ENCODE data around the gene TRAF4. TPM values are rescaled to one million over a fixed set of nuclear protein-coding genes. Genes with fewer than 3 reads are reported as not detected.
A peak's percentile ranks its signal among the peaks of the same experiment; 100 is the strongest.
"Not testable (repeated sequence)": the region's sequence is repeated elsewhere in the genome, so short reads cannot be mapped to it uniquely, and the experiment has no call there.

The TRAF4 gene
- polyA plus RNA-seq, 1 donor, result 108 TPM

DNA sequence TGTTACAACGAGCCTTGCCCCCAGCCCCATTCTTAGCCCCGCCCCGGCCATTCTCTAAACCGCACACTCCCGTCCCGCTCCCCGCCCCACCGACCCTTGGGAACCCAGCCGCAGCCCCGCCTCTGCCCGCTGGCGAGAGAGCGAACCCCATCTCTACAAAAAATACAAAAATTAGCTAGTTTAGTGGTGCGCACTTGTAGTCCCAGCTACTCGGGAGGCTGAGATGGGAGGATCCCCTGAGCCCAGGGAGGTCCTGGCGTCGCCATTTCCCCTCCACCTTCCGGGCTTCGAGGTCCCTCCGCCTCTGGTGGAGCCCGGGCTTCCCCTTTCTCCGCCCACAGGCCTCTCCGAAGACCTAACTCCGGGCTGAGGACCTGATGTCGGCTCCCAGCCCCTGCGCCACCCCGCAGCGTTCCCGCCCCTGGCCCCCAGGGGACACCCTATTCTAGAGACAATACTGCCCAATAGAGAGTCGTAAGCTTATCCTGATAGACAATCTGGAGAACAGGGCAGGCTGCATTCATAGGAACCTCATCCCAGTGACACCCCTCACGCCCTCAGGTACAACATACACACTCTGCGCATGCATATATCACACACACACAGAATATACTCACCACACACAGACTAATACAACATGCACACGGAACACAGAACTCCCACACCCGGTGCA is 31.6 kb upstream of the TRAF4 start:
- DNase-seq, result no peak

DNA sequence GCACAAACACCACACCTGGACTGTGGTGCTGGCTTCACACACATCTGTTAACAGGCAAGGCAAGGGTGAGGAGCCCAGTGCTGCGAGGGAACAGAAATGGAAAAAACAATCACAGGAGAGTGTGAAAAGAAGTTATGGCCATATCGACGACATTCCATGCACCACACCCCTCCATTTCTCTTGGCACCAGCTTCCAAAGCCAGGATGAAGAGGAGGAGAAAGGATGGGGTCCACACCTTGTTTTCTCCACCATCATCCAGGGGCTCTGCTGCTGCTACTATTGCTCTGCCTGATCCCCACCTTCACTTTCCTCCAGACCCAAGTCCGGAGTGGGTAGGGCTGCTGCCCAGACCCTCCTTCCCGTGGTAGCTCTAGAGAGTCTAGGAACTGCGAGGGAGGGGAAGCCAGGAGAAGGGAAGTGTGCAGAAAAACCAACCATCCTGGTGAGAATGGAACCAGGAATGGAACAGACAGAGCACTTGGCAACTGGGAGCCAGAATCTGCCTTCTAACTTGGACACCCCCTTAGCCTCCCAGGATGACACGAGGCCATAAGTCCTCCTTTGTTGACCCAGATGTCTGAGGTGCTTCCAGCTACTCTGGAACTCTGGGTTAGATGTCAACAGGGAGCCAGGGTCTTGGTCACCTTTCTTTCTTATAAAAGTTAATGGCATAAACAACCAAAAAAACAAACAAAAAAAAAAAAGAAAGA is 31.0 kb upstream of the TRAF4 start:
- DNase-seq, result no peak

DNA sequence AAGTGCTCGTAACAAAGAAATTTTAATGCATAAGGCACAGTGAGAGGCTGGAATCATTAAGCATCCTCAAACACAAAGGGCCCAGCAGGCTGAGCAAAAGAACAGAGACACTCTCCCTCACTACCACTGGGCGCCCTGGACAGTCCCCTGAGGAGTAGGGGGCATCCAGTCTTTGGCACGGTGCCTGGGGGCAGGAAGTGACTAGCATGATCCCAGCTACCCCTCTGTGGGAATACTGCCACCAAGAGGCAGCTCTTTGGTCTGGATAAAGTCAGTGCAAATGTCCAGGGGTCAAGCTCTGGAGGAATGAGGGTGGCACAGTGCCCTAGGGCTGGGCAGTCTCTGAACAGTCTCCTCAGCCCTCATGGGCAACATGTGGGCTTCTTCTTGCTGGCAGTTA is 29.5 kb upstream of the TRAF4 start:
- no peak for DNase-seq

DNA sequence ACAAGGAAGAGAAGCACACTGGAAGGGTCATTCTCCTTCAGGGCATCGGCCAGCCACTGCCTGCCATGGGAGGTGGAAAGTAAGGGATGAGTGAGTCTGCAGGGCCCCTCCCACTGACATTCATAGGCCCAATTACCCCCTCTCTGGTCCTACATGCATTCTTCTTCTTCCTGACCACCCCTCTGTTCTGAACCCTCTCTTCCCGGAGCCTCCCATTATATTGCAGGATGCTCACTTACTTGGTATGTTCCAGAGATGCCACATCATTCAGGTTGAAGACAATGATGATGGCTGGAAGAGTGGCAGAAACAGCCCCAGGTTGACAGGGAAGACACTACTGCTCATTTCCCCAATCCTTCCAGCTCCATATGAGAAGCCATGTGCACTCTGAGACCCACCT is 28.6 kb upstream of the TRAF4 start:
- DNase-seq, result no peak

DNA sequence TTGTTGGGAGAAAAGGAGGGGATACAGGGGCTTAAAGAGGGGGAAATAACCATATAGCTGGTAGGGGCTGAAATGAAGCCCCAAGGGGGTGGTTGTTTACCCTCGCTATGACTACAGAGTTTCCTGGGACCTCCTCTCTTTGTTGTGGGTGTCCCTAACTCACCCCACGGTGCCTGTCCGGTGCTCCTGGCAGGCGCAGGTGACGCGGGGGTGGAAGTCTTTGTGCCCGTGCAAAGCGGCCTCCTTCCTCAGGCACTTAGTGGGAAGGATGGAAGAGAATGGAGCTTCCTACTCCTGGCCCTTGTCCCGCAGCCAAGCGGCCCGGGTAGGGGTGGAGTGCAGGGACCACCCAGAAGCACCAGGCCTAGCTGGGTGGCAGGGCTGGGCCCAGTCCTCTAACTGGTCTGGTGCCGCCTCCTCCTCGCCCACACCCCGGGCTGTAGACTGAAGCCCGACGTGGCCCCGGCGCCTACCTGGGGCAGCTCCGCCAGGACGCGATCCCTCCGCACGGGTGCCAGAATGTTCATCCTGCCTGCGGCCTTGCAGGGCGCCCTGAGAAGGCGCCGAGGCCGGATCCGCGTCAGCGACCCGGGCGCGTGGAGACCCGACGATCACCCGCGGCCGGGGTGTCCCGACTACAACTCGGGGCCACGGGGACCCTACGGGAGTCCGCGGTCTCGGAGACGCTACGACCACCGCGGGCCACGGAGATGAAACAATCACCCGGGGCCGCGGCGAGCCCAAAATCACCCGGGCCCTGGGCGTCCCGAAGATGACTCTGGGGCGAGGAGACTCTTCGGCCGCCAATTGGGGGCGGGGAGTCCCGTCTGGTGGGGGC is 26.9 kb upstream of the TRAF4 start:
- peak; percentile 27 for DNase-seq

DNA sequence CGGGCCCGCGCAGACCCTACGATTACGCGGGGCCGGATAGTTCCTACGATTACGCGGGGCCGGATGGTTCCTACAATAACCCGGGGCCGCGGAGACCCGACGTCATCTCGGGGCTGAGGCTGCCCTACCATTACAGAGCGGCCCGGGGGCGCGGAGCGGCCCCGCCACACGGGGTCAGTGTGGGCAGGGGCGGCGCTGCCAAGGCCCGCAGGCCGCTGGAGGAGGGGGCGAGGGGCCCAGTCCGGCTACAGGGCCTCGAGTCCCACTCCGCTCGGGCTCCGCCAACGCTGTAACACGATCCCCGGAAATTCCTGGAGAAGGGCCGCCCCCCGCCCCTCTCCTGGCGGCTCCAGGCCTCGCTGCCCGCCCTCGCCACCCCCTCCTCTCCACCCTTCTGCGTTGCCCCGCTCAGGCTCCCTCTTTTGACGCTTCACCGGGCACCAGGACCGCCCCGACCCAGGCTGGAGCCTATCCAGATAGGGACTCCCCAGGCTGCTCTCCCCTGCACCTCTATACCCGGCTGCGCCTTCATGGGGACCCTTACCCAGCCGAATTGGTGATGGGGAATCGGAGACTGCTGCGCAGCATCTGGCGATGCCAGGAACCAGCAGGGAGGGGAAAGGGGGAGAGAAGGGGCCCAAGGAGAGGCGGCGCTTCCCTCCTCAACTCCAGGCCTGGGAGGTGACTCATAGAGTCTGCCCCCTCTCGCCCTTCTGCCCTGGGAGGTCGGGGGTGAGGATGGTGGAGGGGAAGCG is 26.1 kb upstream of the TRAF4 start, which contains the start of gene RAB34:
RAB34 (minus strand) TSS at position 291 of the 755 bp plus-strand sequence. CDS start 602 bp downstream, outside the sequence.
- DNase-seq, result peak; percentile 93

DNA sequence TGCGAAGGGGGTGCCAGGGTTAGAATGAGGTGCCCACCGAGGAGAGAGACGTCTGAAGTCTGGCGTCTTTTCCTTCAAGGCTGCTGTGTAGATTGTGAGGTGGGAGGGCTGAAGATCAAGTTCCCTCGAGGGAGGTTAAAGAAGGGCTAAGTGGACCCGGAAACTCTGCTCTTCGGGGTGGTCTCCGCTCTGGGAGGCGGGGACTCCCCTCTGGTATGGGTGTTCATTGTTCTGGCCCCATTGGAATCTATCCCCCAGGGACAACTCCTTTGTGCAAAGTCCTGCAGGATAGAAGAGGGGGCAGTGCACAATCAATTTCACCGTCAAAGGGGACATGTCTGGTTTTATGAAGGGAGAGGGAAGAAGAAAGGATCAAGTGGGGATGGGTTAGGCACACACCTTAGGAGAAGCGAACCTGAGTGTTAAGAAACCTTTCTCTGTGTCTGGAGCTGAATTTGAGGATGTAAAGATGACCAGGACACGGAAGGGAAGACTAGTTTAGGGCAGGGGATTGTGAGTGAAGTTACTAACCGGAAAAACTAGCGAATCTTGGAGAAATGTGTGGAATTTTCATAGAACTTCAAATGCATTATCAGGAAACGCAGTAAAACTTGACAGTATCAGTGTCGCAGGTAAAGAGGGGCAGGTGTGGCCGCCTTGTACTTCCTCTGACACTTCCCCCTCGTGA is 25.3 kb upstream of the TRAF4 start:
- peak; percentile 71 for DNase-seq

DNA sequence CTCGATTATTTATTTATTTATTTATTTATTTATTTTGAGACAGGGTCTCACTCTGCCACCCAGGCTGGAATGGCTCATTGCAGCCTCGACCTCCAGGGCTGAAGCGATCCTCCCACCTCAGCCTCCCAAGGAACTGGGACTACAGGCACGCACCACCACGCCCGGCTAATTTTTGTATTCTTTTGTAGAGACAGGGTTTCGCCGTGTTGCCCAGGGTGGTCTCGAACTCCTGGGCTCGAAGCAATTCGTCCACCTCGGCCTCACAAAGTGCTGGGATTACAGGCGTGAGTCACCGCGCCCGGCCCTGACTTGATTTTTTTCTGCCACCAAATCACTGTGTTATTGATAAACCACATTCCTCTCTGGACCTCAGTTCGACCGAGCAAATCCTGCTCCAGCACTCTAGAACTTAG is 24.8 kb upstream of the TRAF4 start:
- DNase-seq, result no peak

DNA sequence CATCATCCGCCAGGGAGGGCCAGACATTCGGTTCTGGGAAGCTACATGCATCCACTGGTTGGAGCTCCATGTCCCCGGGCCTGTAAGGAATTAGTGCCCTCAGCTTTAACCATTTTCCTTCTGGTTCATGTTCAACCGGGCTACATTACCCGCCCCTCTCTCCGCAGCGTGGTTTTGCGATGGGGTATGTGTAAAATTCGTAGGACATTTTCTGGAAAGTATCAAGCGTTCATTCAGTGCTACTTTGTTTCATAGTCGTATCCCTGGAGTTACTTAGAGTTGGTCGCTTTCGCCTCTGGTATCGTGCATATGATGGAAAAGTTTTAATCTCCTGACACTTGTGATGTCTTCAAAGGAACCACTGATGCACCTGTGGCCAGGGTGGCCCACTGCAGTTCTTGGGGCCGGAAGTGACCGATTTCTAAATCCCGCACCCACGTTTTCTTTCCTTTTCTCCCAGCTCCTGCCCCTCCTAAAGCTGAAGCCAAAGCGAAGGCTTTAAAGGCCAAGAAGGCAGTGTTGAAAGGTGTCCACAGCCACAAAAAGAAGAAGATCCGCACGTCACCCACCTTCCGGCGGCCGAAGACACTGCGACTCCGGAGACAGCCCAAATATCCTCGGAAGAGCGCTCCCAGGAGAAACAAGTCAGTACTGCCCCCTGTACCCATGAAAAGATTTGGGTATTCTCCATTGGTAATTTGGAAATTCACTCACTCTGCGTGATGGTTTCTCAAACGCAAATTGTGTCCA is 23.4 kb upstream of the TRAF4 start:
- no peak for DNase-seq

DNA sequence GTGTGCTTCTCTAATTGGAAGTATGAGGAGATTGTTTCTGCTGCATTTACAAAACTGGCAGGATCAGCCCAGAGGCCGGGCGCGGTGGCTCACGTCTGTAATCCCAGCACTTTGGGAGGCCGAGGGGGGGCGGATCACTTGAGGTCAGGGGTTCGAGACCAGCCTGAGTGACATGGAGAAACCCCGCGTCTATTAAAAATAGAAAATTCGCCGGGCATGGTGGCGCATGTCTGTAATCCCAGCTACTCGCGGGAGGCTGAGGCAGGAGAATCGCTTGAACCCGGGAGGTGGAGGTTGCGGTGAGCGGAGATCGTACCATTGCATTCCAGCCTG is 22.8 kb upstream of the TRAF4 start:
- not testable (repeated sequence) for DNase-seq

DNA sequence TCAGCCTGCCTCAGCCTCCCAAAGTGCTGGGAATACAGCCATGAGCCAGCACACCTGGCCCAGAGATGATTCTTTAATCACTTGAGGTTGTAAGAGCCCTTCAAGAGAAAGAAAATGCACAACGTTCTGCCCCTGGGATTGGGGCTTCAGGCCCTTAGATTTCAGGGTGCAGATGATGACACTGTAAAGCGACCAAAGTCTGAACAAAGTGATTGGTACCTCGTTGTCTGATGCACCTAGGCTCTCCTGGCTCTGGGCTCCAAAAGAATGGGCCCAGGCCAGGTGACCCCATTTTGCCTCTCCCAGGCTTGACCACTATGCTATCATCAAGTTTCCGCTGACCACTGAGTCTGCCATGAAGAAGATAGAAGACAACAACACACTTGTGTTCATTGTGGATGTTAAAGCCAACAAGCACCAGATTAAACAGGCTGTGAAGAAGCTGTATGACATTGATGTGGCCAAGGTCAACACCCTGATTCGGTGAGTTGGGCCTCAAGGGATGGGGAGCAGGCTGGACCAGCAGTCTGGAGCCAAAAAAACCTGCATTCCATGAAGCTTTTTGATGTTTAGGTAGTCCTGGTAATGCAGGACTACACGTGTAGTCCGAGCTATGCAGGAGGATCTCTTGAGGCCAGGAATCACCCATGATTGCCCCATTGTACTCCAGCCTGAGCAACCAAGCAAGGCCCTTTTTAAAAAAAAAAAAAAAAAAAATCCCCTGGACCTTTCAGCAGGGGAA is 21.2 kb upstream of the TRAF4 start:
- DNase-seq, result no peak

DNA sequence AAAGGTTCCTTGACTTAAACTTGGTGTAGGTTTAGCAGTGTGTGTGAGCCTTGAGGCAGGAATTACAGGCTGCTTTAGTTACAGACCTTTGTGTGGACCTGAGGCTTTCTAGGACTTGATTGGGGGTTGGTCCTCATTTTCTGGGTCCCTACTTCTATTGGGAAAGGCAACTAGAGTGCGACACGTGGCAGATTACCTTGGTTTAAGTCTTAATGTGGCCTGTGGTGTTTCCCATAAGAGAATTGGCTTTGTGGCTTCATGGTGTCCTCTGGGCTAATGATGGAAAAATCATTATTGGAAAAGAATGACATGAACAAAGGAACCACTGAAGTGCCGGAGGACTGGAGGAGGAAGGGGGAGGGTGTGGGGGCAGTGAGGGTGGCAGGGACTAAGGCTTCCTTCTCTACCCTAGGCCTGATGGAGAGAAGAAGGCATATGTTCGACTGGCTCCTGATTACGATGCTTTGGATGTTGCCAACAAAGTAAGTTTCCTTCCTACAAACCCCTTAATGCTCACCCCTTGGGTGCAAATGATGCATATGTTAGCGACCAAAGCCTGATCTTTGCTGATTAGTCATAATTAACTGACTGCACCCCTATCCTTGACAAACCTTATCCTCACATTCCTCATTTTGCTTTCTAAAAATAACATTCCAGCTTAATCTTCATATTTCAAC is 20.5 kb upstream of the TRAF4 start:
- DNase-seq, result no peak

DNA sequence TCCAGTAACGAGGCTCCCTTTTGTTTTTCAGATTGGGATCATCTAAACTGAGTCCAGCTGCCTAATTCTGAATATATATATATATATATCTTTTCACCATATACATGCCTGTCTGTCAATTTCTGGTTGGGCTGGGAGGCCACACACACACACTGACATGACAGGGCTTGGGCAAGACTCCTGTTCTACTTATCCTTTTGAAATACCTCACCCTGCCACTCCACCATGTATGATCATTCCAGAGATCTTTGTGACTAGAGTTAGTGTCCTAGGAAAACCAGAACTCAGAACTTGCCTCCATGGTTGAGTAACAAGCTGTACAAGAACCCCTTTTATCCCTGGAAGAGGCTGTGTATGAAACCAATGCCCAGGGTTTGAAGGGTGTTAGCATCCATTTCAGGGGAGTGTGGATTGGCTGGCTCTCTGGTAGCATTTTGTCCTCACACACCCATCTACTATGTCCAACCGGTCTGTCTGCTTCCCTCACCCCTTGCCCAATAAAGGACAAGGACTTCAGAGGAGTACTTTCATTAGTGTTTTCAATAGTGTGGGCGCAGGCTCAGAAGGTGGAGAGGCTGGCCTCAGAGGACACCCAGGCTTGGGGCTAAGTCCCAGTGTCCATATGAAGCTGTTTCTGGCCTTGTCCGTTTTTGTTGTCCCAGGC is 19.8 kb upstream of the TRAF4 start:
- DNase-seq, result not testable (repeated sequence)

DNA sequence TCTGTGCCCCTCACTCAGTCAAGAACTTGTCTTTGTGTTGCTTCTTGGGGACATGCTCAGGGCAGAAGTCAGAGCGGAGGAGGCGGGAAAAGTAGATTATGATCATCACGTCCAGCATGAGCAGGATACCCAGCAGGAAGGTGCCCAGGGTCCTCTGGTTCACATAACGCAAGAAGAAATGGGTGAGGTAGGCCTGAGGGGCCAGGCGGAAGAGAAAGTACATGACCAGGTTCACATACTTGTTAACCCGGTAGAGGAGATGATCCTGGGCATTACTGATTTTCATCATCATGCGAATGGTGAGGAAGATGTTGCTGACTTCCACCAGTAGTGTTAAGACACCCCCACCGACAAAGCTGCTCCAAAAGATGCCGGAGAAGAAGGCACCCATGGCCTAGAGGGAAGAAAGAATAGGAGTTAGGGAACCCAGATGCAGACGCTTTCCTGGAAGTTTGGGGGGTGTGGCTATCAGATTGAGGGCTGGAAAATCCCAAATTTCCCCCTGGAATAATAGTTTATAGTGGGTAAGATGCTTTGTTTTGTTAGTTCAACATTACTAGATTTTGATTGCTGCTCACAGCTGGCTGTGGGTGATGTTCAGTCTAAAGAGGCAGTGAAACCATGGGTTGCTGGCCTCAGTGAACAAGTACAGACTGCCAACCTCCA is 19.2 kb upstream of the TRAF4 start:
- no peak for DNase-seq

DNA sequence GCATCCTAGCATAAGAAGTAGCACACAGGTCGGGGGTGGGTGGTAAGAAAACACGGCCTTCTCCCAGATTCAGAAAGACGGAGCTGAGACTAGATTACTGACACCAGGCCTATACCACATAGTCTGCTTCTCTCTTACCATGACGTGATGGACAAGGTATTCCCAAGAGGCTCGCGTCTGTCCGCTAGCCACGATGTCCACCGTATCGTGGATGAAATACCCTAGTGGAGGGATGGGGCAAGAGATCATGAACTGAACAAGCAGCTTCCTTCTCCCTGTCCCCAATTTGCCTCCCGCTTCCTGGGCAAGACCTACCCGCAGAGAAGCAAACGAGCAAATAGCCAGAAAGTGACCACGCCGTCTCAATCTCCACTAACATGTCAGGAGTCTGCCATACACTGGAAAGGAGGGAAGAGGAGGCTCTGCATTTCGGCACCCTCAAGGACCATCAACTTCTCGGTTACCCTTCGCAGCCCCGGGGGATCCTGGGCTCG is 18.6 kb upstream of the TRAF4 start:
- DNase-seq, result no peak

DNA sequence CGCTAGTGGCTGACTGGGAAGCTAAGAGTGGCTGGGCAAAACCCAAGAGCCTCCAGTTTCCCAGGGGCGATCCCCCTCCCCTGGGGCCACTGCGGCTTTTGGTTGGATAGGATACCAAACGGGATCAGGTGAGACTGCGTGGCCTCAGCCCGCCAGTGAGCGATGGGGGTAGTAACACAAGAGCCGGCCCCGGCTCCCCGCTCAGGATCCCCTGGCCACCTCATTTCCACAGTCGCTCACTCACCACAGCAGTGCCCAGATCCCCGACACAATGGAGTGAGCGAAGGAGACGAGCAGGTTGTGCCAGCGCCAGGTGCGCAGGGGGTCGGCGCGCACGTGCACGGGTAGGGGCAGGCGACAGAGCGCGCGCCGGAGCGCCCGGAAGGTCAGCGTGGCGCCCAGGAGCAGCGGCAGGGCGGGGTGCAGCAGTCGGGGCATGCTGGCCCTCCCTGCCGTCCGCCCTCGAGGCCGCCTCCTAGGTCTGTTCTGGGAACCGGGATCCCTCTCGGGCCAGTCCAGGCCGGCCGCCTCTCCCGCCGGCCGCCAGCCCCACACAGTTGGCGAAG is 18.1 kb upstream of the TRAF4 start:
- peak; percentile 54 for DNase-seq

DNA sequence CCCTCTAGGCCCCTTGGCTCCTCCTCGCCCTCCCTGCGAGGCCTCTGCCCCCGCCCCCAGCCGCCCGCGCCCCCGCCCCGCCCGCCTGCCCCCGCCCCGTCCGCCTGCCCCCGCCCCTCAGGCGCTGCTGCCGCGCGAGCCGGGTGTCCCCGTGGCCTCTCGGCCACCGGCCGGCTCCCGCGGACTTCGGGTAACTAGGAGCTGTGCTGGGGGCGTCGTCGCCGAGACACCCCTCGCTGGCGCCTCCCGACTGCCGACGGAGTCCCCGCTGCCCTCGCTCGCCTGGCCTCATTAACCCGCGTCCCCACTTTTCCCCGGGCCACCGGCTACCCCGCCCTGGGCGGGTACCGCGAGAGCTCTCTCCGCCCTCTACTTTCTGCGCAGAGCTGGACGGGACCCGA is 17.6 kb upstream of the TRAF4 start, which contains the start of gene TLCD1:
TLCD1 (minus strand) TSS at position 8 of the 401 bp plus-strand sequence. CDS start 136 bp downstream, outside the sequence.
- peak; percentile 57 for DNase-seq
